Esophagus muscularis mucosa (tissue), 4 donors: ENCODE data around the gene OAT. TPM values are rescaled to one million over a fixed set of nuclear protein-coding genes. Genes with fewer than 3 reads are reported as not detected.
"Not testable (repeated sequence)": the region's sequence is repeated elsewhere in the genome, so short reads cannot be mapped to it uniquely, and the experiment has no call there.

Experiments
- DNase-seq: peaks from one replicate; pipeline ENCODE4 v3.0.0-alpha.2; 2017; ENCODE audit errors: extremely low spot score
- H3K27ac ChIP-seq, 4 donors: fragments of 200-600 bp; sonication (generic); replicated peaks in 1 of 4; 1 replicate in 3 of 4; 2 replicates in 1 of 4; pipeline ENCODE4 v1.5.1; 2016 to 2019; ENCODE audit warnings: mild to moderate bottlenecking in 1 of 4
- H3K27me3 ChIP-seq, 4 donors: fragments of 200-600 bp; sonication (generic); one replicate each; pipeline versions ENCODE4 v1.5.1 to v1.6.0; 2016 to 2019
- H3K36me3 ChIP-seq, 4 donors: fragments of 200-600 bp; sonication (generic); one replicate each; pipeline ENCODE4 v1.5.1; 2016 to 2019
- H3K4me1 ChIP-seq, 4 donors: fragments of 200-600 bp; sonication (generic); one replicate each; pipeline ENCODE4 v1.5.1; 2016 to 2019
- H3K4me3 ChIP-seq, 4 donors: fragments of 200-600 bp; sonication (generic); 1 replicate in 2 of 4; 2 replicates in 2 of 4; pipeline ENCODE4 v1.5.1; 2016 to 2019; ENCODE audit warnings: mild to moderate bottlenecking in 4 of 4, moderate library complexity in 1 of 4
- H3K9me3 ChIP-seq, 4 donors: fragments of 200-600 bp; sonication (generic); 1 replicate in 3 of 4; 2 replicates in 1 of 4; pipeline ENCODE4 v1.5.1; 2016 to 2019
- EP300 ChIP-seq: sonication (generic); formaldehyde crosslinking; IDR thresholded peaks from one replicate; pipeline ENCODE4 v1.6.1; 2017; ENCODE audit warnings: antibody characterized with exemption
- POLR2A ChIP-seq: fragments of 450-650 bp; IDR thresholded peaks from one replicate; pipeline ENCODE4 v1.6.1; 2017; ENCODE audit warnings: antibody characterized with exemption, moderate library complexity, mild to moderate bottlenecking, low read depth
- POLR2AphosphoS5 ChIP-seq, 2 donors: sonication (generic); formaldehyde crosslinking; IDR thresholded peaks; one replicate each; pipeline ENCODE4 v1.6.1; 2017; ENCODE audit warnings: antibody characterized with exemption in 2 of 2
- WGBS: methylation state at CpG from one replicate; pipeline ENCODE4 v1.1.5; 2018; 5-methylcytosine and 5-hydroxymethylcytosine counted together
- intact Hi-C: fragments of 100-400 bp; cut with DNase I; formaldehyde crosslinking; loops from one replicate; pipeline ENCODE4 v1.15.1; 2023
- total RNA-seq, 4 donors: library from RNA; depleted of rRNA; stranded (reverse); fragments of >200 nt; gene quantifications; one replicate each; pipeline versions ENCODE4 v1.1.0 to v1.2.1, GENCODE V29; 2016
- TF ChIP-seq, protein P1 (sequence below), 3 experiments: fragments of 200-600 bp in 2 of 3; fragments of 450-650 bp in 1 of 3; sonication (generic) in 2 of 3; IDR thresholded peaks; one replicate each; pipeline ENCODE4 v1.5.1; 2017 to 2019; ENCODE audit warnings: antibody characterized with exemption in 3 of 3, mild to moderate bottlenecking in 2 of 3, moderate library complexity in 1 of 3

The OAT gene
- total RNA-seq, 4 donors from 2014 or later: 98.8 to 169 (median 143) TPM

DNA sequence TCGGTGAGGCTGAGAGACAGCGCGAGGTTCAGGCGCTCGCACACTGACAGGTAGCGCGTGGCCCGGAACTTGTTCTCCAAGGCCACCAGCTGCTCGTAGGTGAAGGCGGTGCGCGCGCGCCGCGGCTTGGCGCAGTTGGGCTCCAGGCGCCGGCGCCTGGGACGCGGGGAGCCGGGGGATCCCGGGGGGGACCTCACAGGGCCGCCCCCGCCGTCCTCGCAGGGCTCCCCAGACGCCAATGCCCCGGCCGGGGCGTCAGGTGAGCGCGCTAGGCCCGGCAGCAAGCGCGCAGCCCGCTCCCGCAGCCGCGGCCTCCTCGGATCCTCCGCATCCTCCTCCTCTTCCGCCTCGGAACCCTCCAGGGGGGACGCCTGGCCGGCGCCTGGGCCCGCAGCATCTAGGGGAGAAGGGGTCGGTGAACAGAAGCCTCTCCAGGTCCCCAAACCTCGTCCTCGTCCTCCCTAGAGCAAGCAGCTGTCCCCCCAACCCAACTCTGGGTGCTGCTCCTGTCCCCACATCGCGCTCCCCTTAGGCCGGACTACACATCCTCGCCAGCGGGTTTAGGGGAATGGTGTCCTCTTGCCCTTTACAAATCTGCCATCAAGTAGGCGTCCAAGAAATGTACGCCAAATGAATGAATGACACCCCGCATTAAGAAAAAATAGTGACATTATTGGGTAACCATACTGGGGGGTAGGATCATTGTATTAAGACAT lies 29.2 kb upstream of the OAT start:
- DNase-seq: no peak
- peak overlapping the region; percentile 33 to 41 (median 36) for H3K4me3 ChIP-seq
- no peaks in the 10 kb centered on the region for H3K36me3 ChIP-seq
- no peaks in the 10 kb centered on the region for H3K9me3 ChIP-seq
- 8% methylated on average over 19 of the region's 60 CpGs for WGBS
- H3K27me3 ChIP-seq: peaks cover 7 to 91% (median 46%) of the 10 kb centered on the region in 4 donors
- TF ChIP-seq POLR2A: no peak
- intact Hi-C loops: no loop called here
- H3K4me1 ChIP-seq: peaks cover 17 to 40% (median 38%) of the 10 kb centered on the region in 4 donors
- H3K27ac ChIP-seq: no peak overlapping the region

DNA sequence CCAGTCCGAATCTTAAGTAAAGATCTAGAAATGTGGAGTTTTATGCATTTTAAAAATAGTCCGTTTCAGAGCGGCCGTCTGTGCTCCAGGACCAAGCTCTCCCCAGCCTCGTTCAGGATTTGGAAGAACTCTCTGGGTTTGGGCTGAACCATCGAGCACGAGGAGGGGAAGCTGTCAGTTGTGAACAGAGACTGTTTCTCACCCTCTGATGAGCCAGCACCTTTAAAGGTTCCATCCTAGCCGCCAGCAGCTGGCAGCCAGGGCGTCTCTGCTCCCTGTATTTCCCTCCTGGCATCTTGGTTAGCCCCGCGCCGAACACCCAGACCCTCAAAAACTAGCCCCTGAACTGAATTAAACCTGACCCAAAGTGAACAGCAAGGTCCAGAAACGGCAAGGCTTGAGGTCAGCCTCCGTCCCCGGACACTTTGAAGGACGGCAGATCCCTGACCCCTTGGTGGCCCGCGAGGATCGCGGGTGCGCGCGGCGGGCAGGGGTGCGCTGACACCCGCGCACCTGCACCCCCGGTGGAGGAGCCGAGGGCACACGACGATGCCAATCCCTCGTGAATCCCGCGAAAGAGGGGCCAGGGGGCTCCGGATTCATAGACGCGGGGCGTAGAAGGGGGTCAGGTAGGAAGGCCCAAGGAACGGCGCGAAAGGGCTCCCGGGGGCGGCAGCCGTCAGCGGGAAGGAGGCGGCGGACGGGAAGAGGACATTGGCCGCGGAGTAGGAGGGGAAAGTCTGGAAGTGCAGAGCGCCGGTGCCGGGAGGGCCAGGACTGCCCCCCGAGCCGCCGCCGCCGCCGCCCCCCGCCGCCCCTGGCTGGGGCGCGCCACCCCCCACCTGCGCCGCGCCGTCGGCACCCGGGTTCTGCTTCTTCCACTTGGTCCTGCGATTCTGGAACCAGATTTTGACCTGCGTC lies 28.4 kb upstream of the OAT start:
- Histone ChIP-seq H3K27me3 (peaks cover 7 to 91% (median 46%) of the 10 kb centered on the region in 4 donors), H3K9me3 (no peaks in the 10 kb centered on the region), H3K4me1 (peaks cover 17 to 40% (median 38%) of the 10 kb centered on the region in 4 donors), H3K27ac (no peak overlapping the region), H3K36me3 (no peaks in the 10 kb centered on the region), H3K4me3 (peak overlapping the region; percentile 33 to 41 (median 36))
- DNase-seq: no peak
- TF ChIP-seq, protein P1, sequence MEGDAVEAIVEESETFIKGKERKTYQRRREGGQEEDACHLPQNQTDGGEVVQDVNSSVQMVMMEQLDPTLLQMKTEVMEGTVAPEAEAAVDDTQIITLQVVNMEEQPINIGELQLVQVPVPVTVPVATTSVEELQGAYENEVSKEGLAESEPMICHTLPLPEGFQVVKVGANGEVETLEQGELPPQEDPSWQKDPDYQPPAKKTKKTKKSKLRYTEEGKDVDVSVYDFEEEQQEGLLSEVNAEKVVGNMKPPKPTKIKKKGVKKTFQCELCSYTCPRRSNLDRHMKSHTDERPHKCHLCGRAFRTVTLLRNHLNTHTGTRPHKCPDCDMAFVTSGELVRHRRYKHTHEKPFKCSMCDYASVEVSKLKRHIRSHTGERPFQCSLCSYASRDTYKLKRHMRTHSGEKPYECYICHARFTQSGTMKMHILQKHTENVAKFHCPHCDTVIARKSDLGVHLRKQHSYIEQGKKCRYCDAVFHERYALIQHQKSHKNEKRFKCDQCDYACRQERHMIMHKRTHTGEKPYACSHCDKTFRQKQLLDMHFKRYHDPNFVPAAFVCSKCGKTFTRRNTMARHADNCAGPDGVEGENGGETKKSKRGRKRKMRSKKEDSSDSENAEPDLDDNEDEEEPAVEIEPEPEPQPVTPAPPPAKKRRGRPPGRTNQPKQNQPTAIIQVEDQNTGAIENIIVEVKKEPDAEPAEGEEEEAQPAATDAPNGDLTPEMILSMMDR (IDR thresholded peaks at IDR 0.05): no peak
- TF ChIP-seq POLR2A: no peak
- TF ChIP-seq EP300: no peak
- TF ChIP-seq POLR2AphosphoS5 (IDR thresholded peaks at IDR 0.05): no peak
- intact Hi-C loops: no loop called here
- WGBS: 12% methylated on average over 37 of the region's 71 CpGs

DNA sequence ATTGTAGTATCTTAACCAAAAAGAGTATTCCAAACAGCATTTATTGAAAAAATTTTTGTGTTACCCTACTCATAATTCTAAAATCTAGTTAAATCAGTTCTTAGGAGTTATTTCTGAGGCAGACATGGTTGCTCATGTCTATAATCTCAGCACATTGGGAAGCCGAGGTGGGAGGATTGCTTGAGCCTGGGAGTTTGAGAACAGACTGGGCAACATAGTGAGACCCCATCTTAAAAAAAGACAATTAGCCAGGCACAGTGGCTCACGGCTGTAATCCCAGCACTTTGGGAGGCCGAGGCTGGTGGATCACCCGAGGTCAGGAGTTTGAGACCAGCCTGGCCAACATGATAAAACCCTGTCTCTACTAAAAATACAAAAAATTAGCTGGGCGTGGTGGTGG lies 23.0 kb upstream of the OAT start:
- peaks cover 0 to 44% (median 3%) of the 10 kb centered on the region in 4 donors for H3K27me3 ChIP-seq
- H3K4me1 ChIP-seq, DNase-seq, intact Hi-C loops, H3K9me3 ChIP-seq, H3K36me3 ChIP-seq, H3K4me3 ChIP-seq, H3K27ac ChIP-seq: not testable (repeated sequence)
- WGBS: 86% methylated on average over 5 of the region's 5 CpGs

DNA sequence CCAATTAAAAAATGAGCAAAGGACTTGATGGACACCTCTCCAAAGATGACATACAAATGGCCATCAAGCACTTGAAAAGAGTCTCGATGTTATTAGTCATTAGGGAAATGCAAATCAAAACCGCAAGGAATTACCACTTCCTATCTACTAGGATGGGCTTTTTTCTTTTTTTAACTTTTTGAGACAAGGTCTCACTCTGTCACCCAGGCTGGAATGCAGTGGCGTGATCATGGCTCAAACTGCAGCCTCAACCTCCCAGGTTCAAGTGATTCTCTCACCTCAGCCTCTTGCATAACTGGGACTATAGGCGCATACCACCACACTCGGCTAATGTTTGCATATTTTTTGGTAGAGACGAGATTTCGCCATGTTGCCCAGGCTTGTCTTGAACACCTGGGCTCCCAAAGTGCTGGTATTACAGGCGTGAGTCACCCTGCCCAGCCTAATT lies 17.5 kb upstream of the OAT start:
- no peak for DNase-seq
- no peak overlapping the region for H3K4me3 ChIP-seq
- H3K36me3 ChIP-seq: no peaks in the 10 kb centered on the region
- no peaks in the 10 kb centered on the region for H3K27me3 ChIP-seq
- intact Hi-C loops: no loop called here
- no peak overlapping the region for H3K27ac ChIP-seq
- H3K9me3 ChIP-seq: no peaks in the 10 kb centered on the region
- 90% methylated on average over 8 of the region's 8 CpGs for WGBS
- TF ChIP-seq EP300: no peak
- no peak for TF ChIP-seq POLR2AphosphoS5 (IDR thresholded peaks at IDR 0.05)
- no peak for TF ChIP-seq POLR2A
- TF ChIP-seq, protein P1 (IDR thresholded peaks at IDR 0.05): no peak
- H3K4me1 ChIP-seq: no peaks in the 10 kb centered on the region

DNA sequence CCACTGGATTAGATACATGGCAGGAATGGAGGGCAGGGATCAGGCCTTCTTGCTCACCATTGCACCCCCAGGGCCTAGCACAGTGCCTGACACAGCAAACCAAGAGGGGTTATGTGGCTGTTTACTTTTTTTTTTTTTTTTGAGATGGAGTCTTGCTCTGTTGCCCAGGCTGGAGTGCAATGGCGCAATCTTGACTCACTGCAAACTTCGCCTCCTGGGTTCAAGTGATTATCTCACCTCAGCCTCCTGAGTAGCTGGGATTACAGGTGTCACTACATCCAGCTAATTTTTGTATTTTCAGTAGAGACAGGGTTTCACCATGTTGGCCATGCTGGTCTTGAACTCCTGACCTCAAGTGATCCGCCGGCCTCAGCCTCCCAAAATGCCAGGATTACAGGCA lies 17.0 kb upstream of the OAT start:
- H3K4me1 ChIP-seq, H3K36me3 ChIP-seq, H3K9me3 ChIP-seq, H3K4me3 ChIP-seq, intact Hi-C loops, H3K27me3 ChIP-seq, H3K27ac ChIP-seq, DNase-seq: not testable (repeated sequence)
- WGBS: 94% methylated on average over 2 of the region's 4 CpGs

DNA sequence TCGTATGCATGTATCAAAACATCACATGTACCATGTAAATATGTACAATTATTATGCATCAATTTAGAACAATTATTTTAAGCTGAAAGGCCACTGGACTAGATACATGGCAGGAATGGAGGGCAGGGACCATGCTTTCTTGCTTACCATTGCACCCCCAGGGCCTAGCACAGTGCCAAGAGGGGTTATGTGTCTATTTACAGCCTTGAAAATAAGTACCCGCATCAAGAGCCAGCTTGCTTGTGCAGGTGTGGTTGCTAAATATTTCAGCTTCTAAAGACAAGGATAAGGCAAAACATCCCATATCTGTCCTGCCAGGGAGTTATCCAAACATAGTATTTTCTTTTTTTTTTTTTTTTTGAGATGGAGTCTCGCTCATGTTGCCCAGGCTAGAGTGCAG lies 14.7 kb upstream of the OAT start:
- Histone ChIP-seq H3K9me3 (no peaks in the 10 kb centered on the region), H3K4me3 (no peak overlapping the region), H3K27ac (no peak overlapping the region), H3K36me3 (no peaks in the 10 kb centered on the region), H3K4me1 (no peaks in the 10 kb centered on the region), H3K27me3 (peaks cover 0 to 9% (median 0%) of the 10 kb centered on the region in 4 donors)
- TF ChIP-seq POLR2A: no peak
- no peak for TF ChIP-seq POLR2AphosphoS5 (IDR thresholded peaks at IDR 0.05)
- no peak for TF ChIP-seq EP300
- TF ChIP-seq, protein P1 (IDR thresholded peaks at IDR 0.05): no peak
- DNase-seq: no peak
- intact Hi-C loops: no loop called here
- WGBS: 94% methylated on average over 3 of the region's 3 CpGs
